ENCODE data around the gene TOGARAM1. TPM values are rescaled to one million over a fixed set of nuclear protein-coding genes. Genes with fewer than 3 reads are reported as not detected.

The TOGARAM1 gene
- total RNA-seq, 4 donors from 2014 or later = 16.3 to 33.3 (median 21.0) TPM

GRCh38 chr14:45039390-45039789 lies 77.4 kb downstream of the TOGARAM1 start:
- no peak for TF ChIP-seq CTCF (IDR thresholded peaks at IDR 0.05; ENCODE audit: low read depth)

GRCh38 chr14:45041641-45042040 lies 79.7 kb downstream of the TOGARAM1 start:
- no peak for TF ChIP-seq CTCF (IDR thresholded peaks at IDR 0.05; ENCODE audit: low read depth)

GRCh38 chr14:45044638-45045037 lies 82.6 kb downstream of the TOGARAM1 start:
- TF ChIP-seq CTCF (IDR thresholded peaks at IDR 0.05; ENCODE audit: low read depth) = no peak

DNA sequence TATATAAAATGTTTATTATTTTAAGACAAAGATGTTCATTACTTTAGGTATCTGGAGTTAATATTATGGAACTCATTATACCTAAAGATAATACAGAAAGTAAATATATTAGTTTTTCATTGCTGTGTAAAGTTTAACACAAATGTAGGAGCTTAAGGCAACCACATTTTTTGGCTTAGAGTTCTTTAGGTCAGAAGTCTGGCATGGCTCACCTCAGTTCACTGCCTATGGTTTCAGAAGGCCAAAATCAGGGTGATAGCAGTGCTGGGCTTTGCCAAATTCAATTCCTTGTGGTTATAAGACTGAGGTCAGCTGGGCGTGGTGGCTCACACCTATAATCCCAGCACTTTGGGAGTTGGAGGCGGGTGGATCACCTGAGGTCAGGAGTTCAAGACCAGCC lies 86.4 kb downstream of the TOGARAM1 start:
- no peak for TF ChIP-seq CTCF (IDR thresholded peaks at IDR 0.05; ENCODE audit: low read depth)

- TF ChIP-seq CTCF (IDR thresholded peaks at IDR 0.05; ENCODE audit: low read depth) = no peak
These were observed 89.2 kb downstream of the TOGARAM1 start for GRCh38 chr14:45051180-45051579.

GRCh38 chr14:45051896-45052295 lies 89.9 kb downstream of the TOGARAM1 start:
- no peak for TF ChIP-seq CTCF (IDR thresholded peaks at IDR 0.05; ENCODE audit: low read depth)

- no peak for TF ChIP-seq CTCF (IDR thresholded peaks at IDR 0.05; ENCODE audit: low read depth)
These were observed 95.4 kb downstream of the TOGARAM1 start for GRCh38 chr14:45057349-45057748.
